Measurements from ENCODE around the gene OTOP2.

DNA sequence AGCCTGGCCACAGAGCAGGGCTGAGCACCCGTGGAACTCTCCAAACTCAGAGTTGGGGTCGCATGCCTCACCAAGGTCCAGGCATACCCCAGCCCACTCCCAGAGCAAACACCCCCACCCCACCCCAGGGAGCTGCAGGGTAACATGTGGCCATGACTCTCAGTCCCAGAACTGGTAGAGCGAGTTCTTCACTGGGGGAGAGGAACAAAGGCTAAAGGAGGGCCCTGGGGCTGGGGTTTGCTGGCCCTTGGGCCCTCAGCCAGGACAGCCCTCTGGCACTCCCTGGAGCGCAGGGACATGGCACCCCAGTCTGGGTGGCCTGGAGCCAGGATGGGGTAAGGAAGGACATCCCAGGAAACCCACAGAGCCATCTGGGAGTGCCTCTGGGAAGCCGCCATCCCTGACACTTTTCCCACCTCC, 44.3 kb downstream of the OTOP2 start:
- TF ChIP-seq EZH2phosphoT487 (IDR thresholded peaks at IDR 0.05; ENCODE audit: insufficient read depth, low read depth) (no peak), EZH2 (IDR thresholded peaks at IDR 0.05; ENCODE audit: insufficient read depth, poor library complexity, severe bottlenecking) (no peak)
